Esophagus squamous epithelium (tissue), 5 donors: ENCODE data around the gene DCBLD2. TPM values are rescaled to one million over a fixed set of nuclear protein-coding genes. Genes with fewer than 3 reads are reported as not detected.

ENCODE experiments used
- DNase-seq: peaks from one replicate; lab custom pipeline; 2025; lab: John Stamatoyannopoulos, UW
- H3K27ac ChIP-seq, 4 donors: fragments of 200-600 bp; sonication (generic); one replicate each; pipeline ENCODE4 v1.5.1; 2016 to 2019; ENCODE audit warnings: mild to moderate bottlenecking in 1 of 4
- H3K27me3 ChIP-seq, 4 donors: fragments of 200-600 bp; sonication (generic); 1 replicate in 3 of 4; 2 replicates in 1 of 4; pipeline versions ENCODE4 v1.5.1 to v1.6.0; 2017 to 2021; ENCODE audit warnings: antibody characterized with exemption in 1 of 4
- H3K36me3 ChIP-seq, 3 donors: fragments of 200-600 bp; sonication (generic); one replicate each; pipeline ENCODE4 v1.5.1; 2016 to 2019
- H3K4me1 ChIP-seq, 3 donors: fragments of 200-600 bp; sonication (generic); one replicate each; pipeline ENCODE4 v1.5.1; 2017 to 2019
- H3K4me3 ChIP-seq, 4 donors: fragments of 200-600 bp; sonication (generic); 1 replicate in 3 of 4; 2 replicates in 1 of 4; pipeline ENCODE4 v1.5.1; 2016 to 2019; ENCODE audit warnings: mild to moderate bottlenecking in 2 of 4, moderate library complexity in 1 of 4
- H3K9me3 ChIP-seq, 3 donors: fragments of 200-600 bp; sonication (generic); one replicate each; pipeline ENCODE4 v1.5.1; 2016 to 2019
- CTCF ChIP-seq, 6 experiments: fragments of 450-650 bp in 4 of 6; fragments of 200-600 bp in 2 of 6; sonication (generic) in 2 of 6; IDR thresholded peaks; one replicate each; pipeline ENCODE4 v1.5.1; 2016 to 2019; ENCODE audit warnings: antibody characterized with exemption in 6 of 6, mild to moderate bottlenecking in 4 of 6, moderate library complexity in 4 of 6
- POLR2A ChIP-seq, 4 donors: fragments of 450-650 bp; IDR thresholded peaks; one replicate each; pipeline ENCODE4 v1.6.1; 2017; ENCODE audit warnings: antibody characterized with exemption in 4 of 4, mild to moderate bottlenecking in 4 of 4, moderate library complexity in 3 of 4
- WGBS, 2 donors: methylation state at CpG; one replicate each; pipeline ENCODE4 v1.1.5; 2018; 5-methylcytosine and 5-hydroxymethylcytosine counted together
- intact Hi-C: fragments of 100-400 bp; cut with DNase I; formaldehyde crosslinking; loops from one replicate; pipeline ENCODE4 v1.15.0; 2022
- total RNA-seq, 4 donors: library from RNA; depleted of rRNA; stranded (reverse); fragments of >200 nt; gene quantifications; one replicate each; pipeline ENCODE4 v1.1.0, GENCODE V29; 2016
- donor health status: DM: yes; HTN: yes; CAD: no.

The DCBLD2 gene
- total RNA-seq, 4 donors from 2014 or later, result 3.7 to 21.4 (median 8.5) TPM

GRCh38 chr3:98770261-98771039 is 131.0 kb downstream of the DCBLD2 start:
- 69 to 78% methylated on average over 4 to 8 of the region's 8 CpGs for WGBS, 2 donors
- Histone ChIP-seq H3K4me3 (no peak overlapping the region), H3K4me1 (peaks cover 0 to 9% (median 0%) of the 10 kb centered on the region in 3 donors), H3K27me3 (no peaks in the 10 kb centered on the region), H3K9me3 (no peaks in the 10 kb centered on the region), H3K27ac (no peak overlapping the region), H3K36me3 (no peaks in the 10 kb centered on the region)
- intact Hi-C loops, result no loop called here
- no peak for DNase-seq
- TF ChIP-seq POLR2A (IDR thresholded peaks at IDR 0.05) (no peak), CTCF (IDR thresholded peaks at IDR 0.05) (no peak)

GRCh38 chr3:98769448-98769847 is 132.0 kb downstream of the DCBLD2 start:
- intact Hi-C loops, result no loop called here
- Histone ChIP-seq H3K27me3 (no peaks in the 10 kb centered on the region), H3K9me3 (no peaks in the 10 kb centered on the region), H3K4me3 (no peak overlapping the region), H3K27ac (peak overlapping the region in 1 of 4 donors; percentile 7), H3K4me1 (peaks cover 0 to 19% (median 0%) of the 10 kb centered on the region in 3 donors), H3K36me3 (no peaks in the 10 kb centered on the region)
- TF ChIP-seq CTCF (IDR thresholded peaks at IDR 0.05) (no peak), POLR2A (IDR thresholded peaks at IDR 0.05) (no peak)
- DNase-seq, result no peak

- Histone ChIP-seq H3K4me3 (no peak overlapping the region), H3K27ac (peak overlapping the region in 1 of 4 donors; percentile 7), H3K9me3 (no peaks in the 10 kb centered on the region), H3K27me3 (no peaks in the 10 kb centered on the region), H3K36me3 (no peaks in the 10 kb centered on the region), H3K4me1 (peaks cover 0 to 21% (median 0%) of the 10 kb centered on the region in 3 donors)
- TF ChIP-seq POLR2A (IDR thresholded peaks at IDR 0.05), result no peak
- no peak for TF ChIP-seq CTCF (IDR thresholded peaks at IDR 0.05)
- intact Hi-C loops, result no loop called here
- 39 to 67% methylated on average over 2 of the region's 2 CpGs for whole genome bisulfite sequencing, 2 donors
- DNase-seq, result no peak
These were observed 132.5 kb downstream of the DCBLD2 start for GRCh38 chr3:98768961-98769360.

- H3K4me3 ChIP-seq, result no peak overlapping the region
- H3K27me3 ChIP-seq, result no peaks in the 10 kb centered on the region
- no peaks in the 10 kb centered on the region for H3K36me3 ChIP-seq
- peaks cover 0 to 31% (median 0%) of the 10 kb centered on the region in 3 donors for H3K4me1 ChIP-seq
- no peak for TF ChIP-seq CTCF (IDR thresholded peaks at IDR 0.05)
- TF ChIP-seq POLR2A (IDR thresholded peaks at IDR 0.05), result no peak
- DNase-seq, result no peak
- no peak overlapping the region for H3K27ac ChIP-seq
- intact Hi-C loops, result no loop called here
- H3K9me3 ChIP-seq, result no peaks in the 10 kb centered on the region
These were observed 134.6 kb downstream of the DCBLD2 start for GRCh38 chr3:98766924-98767323.

- 53 to 65% methylated on average over 4 of the region's 4 CpGs for WGBS, 2 donors
- intact Hi-C loops, result no loop called here
These were observed 135.8 kb downstream of the DCBLD2 start for GRCh38 chr3:98765721-98766120.

More at GRCh38 chr3:98765721-98766120, 135.8 kb downstream of the DCBLD2 start:
- H3K27me3 ChIP-seq, result no peaks in the 10 kb centered on the region
- TF ChIP-seq POLR2A (IDR thresholded peaks at IDR 0.05) (no peak), CTCF (IDR thresholded peaks at IDR 0.05) (no peak)
- no peaks in the 10 kb centered on the region for H3K36me3 ChIP-seq
- H3K4me3 ChIP-seq, result no peak overlapping the region
- H3K9me3 ChIP-seq, result no peaks in the 10 kb centered on the region
- H3K4me1 ChIP-seq, result peaks cover 0 to 31% (median 0%) of the 10 kb centered on the region in 3 donors
- DNase-seq, result no peak
- H3K27ac ChIP-seq, result no peak overlapping the region
